H1 (cell line): ENCODE results near the gene NADSYN1. TPM values are rescaled to one million over a fixed set of nuclear protein-coding genes. Genes with fewer than 3 reads are reported as not detected.
A peak's percentile ranks its signal among the peaks of the same experiment; 100 is the strongest.

Source experiments
- CTCF ChIA-PET: fragments of 300-600 bp; sonication (Branson Sonifier 250); formaldehyde crosslinking; loops from one replicate; lab custom pipeline; 2021; ENCODE audit not compliant: partially characterized antibody; lab: Charles Lee
- POLR2A ChIA-PET: fragments of 300-600 bp; sonication (Branson Sonifier 250); formaldehyde crosslinking; loops from one replicate; lab custom pipeline; 2021; ENCODE audit warnings: inconsistent platforms; ENCODE audit not compliant: partially characterized antibody; lab: Charles Lee
- DNase-seq, 2 experiments: peaks; one replicate each; pipeline versions ENCODE4 v3.0.0 to v3.0.0-alpha.2; 2010 to 2022; ENCODE audit warnings: low spot score in 2 of 2, low read depth in 1 of 2, mixed read lengths in 1 of 2
- FAIRE-seq: peaks from 2 replicates; lab custom pipeline; 2011; peaks lifted over from hg19 to GRCh38; lab: Jason Lieb, UNC
- H2AFZ ChIP-seq: 2 replicates; pipeline ENCODE4 v1.8.1; 2012; ENCODE audit warnings: low read length, inconsistent platforms
- H2AK5ac ChIP-seq: 2 replicates; pipeline ENCODE4 v1.6.1; 2013; ENCODE audit warnings: low read depth, low read length
- H2BK120ac ChIP-seq: replicated peaks from 2 replicates; pipeline ENCODE3; 2013; ENCODE audit warnings: low read depth, low read length, inconsistent platforms
- H2BK12ac ChIP-seq: 2 replicates; pipeline ENCODE4 v1.6.1; 2013; ENCODE audit warnings: low read depth, low read length
- H2BK15ac ChIP-seq: 2 replicates; pipeline ENCODE4 v1.6.1; 2013; ENCODE audit warnings: low read length
- H2BK20ac ChIP-seq: 2 replicates; pipeline ENCODE4 v1.6.1; 2013; ENCODE audit warnings: low read length
- H2BK5ac ChIP-seq: 2 replicates; pipeline ENCODE4 v1.6.1; 2013; ENCODE audit warnings: low read depth, low read length
- H3K14ac ChIP-seq: 2 replicates; pipeline ENCODE4 v1.6.1; 2013; ENCODE audit warnings: inconsistent platforms; ENCODE audit not compliant: insufficient read length
- H3K18ac ChIP-seq: 2 replicates; pipeline ENCODE4 v1.6.1; 2013; ENCODE audit warnings: low read length; ENCODE audit errors: extremely low read depth
- H3K23ac ChIP-seq: 2 replicates; pipeline ENCODE4 v1.6.1; 2013; ENCODE audit warnings: inconsistent platforms; ENCODE audit not compliant: insufficient read length
- H3K23me2 ChIP-seq: 2 replicates; pipeline ENCODE4 v1.6.1; 2013; ENCODE audit warnings: low read depth, low read length
- H3K27ac ChIP-seq: 2 replicates; pipeline ENCODE4 v1.6.1; 2011; ENCODE audit warnings: low read depth, low read length, inconsistent platforms
- H3K27me3 ChIP-seq, 4 experiments: replicated peaks in 1 of 4; 1 replicate in 1 of 4; 2 replicates in 3 of 4; pipeline versions ENCODE4 v1.6.1 to v1.8.1; 2011 to 2013; ENCODE audit warnings: low read length in 3 of 4, mild to moderate bottlenecking in 3 of 4, inconsistent platforms in 2 of 4, mixed read lengths in 2 of 4, moderate library complexity in 1 of 4; ENCODE audit not compliant: control insufficient read depth in 3 of 4, insufficient read depth in 3 of 4; ENCODE audit errors: extremely low read depth in 1 of 4
- H3K36me3 ChIP-seq, 4 experiments: 2 replicates each; pipeline versions ENCODE4 v1.6.1 to v1.8.1; 2011 to 2013; ENCODE audit warnings: mild to moderate bottlenecking in 4 of 4, low read length in 3 of 4, moderate library complexity in 2 of 4, control low read depth in 1 of 4, inconsistent platforms in 1 of 4; ENCODE audit not compliant: insufficient read depth in 4 of 4, control insufficient read depth in 2 of 4
- H3K4ac ChIP-seq: replicated peaks from 2 replicates; pipeline ENCODE3; 2013; ENCODE audit warnings: low read length, low read depth, mixed read lengths, inconsistent platforms; ENCODE audit not compliant: insufficient read length
- H3K4me1 ChIP-seq, 4 experiments: replicated peaks in 1 of 4; 1 replicate in 1 of 4; 2 replicates in 3 of 4; pipeline versions ENCODE4 v1.6.1 to v1.8.1; 2011 to 2013; ENCODE audit warnings: low read length in 3 of 4, inconsistent platforms in 2 of 4, mixed read lengths in 1 of 4; ENCODE audit not compliant: insufficient read depth in 4 of 4, control insufficient read depth in 3 of 4
- H3K4me2 ChIP-seq, 2 experiments: 2 replicates each; pipeline versions ENCODE4 v1.6.1 to v1.8.1; 2011 to 2013; ENCODE audit warnings: low read depth in 2 of 2, low read length in 2 of 2, control low read depth in 1 of 2, inconsistent platforms in 1 of 2, mild to moderate bottlenecking in 1 of 2; ENCODE audit not compliant: insufficient read depth in 1 of 2
- H3K4me3 ChIP-seq, 4 experiments: fragments of 200-600, 300-600 bp in 1 of 4; sonication (generic), shearing (Covaris generic), sonication (Bioruptor Twin) in 1 of 4; 2 replicates each; pipeline versions ENCODE4 v1.5.1 to v1.8.1; 2011 to 2016; ENCODE audit warnings: low read length in 4 of 4, low read depth in 3 of 4, control low read depth in 2 of 4, inconsistent platforms in 2 of 4, mild to moderate bottlenecking in 2 of 4, mixed read lengths in 1 of 4, moderate library complexity in 1 of 4; ENCODE audit not compliant: insufficient read depth in 2 of 4; ENCODE audit errors: extremely low read depth in 1 of 4
- H3K56ac ChIP-seq: replicated peaks from 2 replicates; pipeline ENCODE3; 2013; ENCODE audit warnings: low read depth, mild to moderate bottlenecking, mixed read lengths, low read length, inconsistent platforms; ENCODE audit not compliant: insufficient read length
- H3K79me1 ChIP-seq: 2 replicates; pipeline ENCODE4 v1.6.1; 2013; ENCODE audit warnings: low read depth, low read length, control low read depth
- H3K79me2 ChIP-seq, 2 experiments: 2 replicates each; pipeline versions ENCODE4 v1.6.1 to v1.8.1; 2012 to 2013; ENCODE audit warnings: low read length in 2 of 2, mild to moderate bottlenecking in 2 of 2, inconsistent platforms in 1 of 2; ENCODE audit not compliant: insufficient read depth in 2 of 2, control insufficient read depth in 1 of 2
- H3K9ac ChIP-seq, 4 experiments: replicated peaks in 1 of 4; 1 replicate in 1 of 4; 2 replicates in 3 of 4; pipeline versions ENCODE4 v1.6.1 to v1.8.1; 2011 to 2013; ENCODE audit warnings: low read depth in 3 of 4, low read length in 3 of 4, control low read depth in 2 of 4, mild to moderate bottlenecking in 2 of 4, moderate library complexity in 2 of 4, inconsistent platforms in 1 of 4; ENCODE audit errors: extremely low read depth in 1 of 4
- H3K9me3 ChIP-seq, 2 experiments: 2 replicates each; pipeline versions ENCODE4 v1.6.1 to v1.8.1; 2012 to 2013; ENCODE audit warnings: mild to moderate bottlenecking in 2 of 2, moderate library complexity in 2 of 2, control low read depth in 1 of 2, inconsistent platforms in 1 of 2, low read depth in 1 of 2, low read length in 1 of 2, mixed read lengths in 1 of 2; ENCODE audit not compliant: insufficient read depth in 2 of 2
- H4K20me1 ChIP-seq, 2 experiments: replicated peaks in 1 of 2; 2 replicates each; pipeline versions ENCODE3 to v1.8.1; 2011 to 2013; ENCODE audit warnings: inconsistent platforms in 2 of 2, low read length in 2 of 2, mild to moderate bottlenecking in 1 of 2; ENCODE audit not compliant: insufficient read depth in 2 of 2, control insufficient read depth in 1 of 2
- H4K5ac ChIP-seq: 2 replicates; pipeline ENCODE4 v1.6.1; 2013; ENCODE audit warnings: low read length, low read depth, mixed read lengths, inconsistent platforms; ENCODE audit not compliant: insufficient read length
- H4K8ac ChIP-seq: 2 replicates; pipeline ENCODE4 v1.8.0; 2013; ENCODE audit warnings: mild to moderate bottlenecking, moderate library complexity, low read length, inconsistent platforms; ENCODE audit not compliant: insufficient read depth; ENCODE audit errors: extremely low read depth
- H4K91ac ChIP-seq: replicated peaks from 2 replicates; pipeline ENCODE3; 2013; ENCODE audit warnings: low read length, mixed read lengths, inconsistent platforms; ENCODE audit not compliant: insufficient read length
- CTBP2 ChIP-seq: IDR thresholded peaks from 2 replicates; pipeline ENCODE4 v1.7.0; 2011; ENCODE audit warnings: borderline replicate concordance, mild to moderate bottlenecking, moderate library complexity, mixed read lengths, low read length; ENCODE audit not compliant: insufficient read depth, insufficient read length
- E2F6 ChIP-seq: IDR thresholded peaks from 2 replicates; pipeline ENCODE4 v1.6.1; 2012; ENCODE audit warnings: inconsistent platforms
- MAX ChIP-seq: IDR thresholded peaks from 2 replicates; pipeline ENCODE4 v1.6.1; 2012; ENCODE audit warnings: inconsistent platforms
- PHF8 ChIP-seq: fragments of 200-600 bp; sonication (generic); conservative IDR thresholded peaks from 2 replicates; pipeline ENCODE4 v1.7.1; 2012; ENCODE audit warnings: low read depth, mild to moderate bottlenecking, inconsistent platforms, low read length, moderate library complexity
- SIN3A ChIP-seq, 2 experiments: IDR thresholded peaks in 1 of 2; conservative IDR thresholded peaks in 1 of 2; 2 replicates each; pipeline ENCODE4 v1.6.1; 2011 to 2012; ENCODE audit warnings: low read length in 2 of 2, improper control_type of control experiment in 1 of 2, low read depth in 1 of 2, mild to moderate bottlenecking in 1 of 2
- SP4 ChIP-seq: IDR thresholded peaks from 2 replicates; pipeline ENCODE4 v1.6.1; 2012; ENCODE audit warnings: low read length, inconsistent platforms
- TCF12 ChIP-seq: IDR thresholded peaks from 2 replicates; pipeline ENCODE4 v1.6.1; 2011; ENCODE audit warnings: low read depth, mild to moderate bottlenecking, low read length
- TEAD4 ChIP-seq: IDR thresholded peaks from 2 replicates; pipeline ENCODE4 v1.6.1; 2012; ENCODE audit warnings: low read depth, low read length, inconsistent platforms, mixed read lengths
- WGBS, 2 experiments: shearing (Covaris generic) in 1 of 2; methylation state at CpG; one replicate each; pipeline versions ENCODE4 v1.1.6 to v1.1.7; 2013 to 2015; ENCODE audit warnings: low lambda C conversion rate in 2 of 2, mixed read lengths in 2 of 2, inconsistent platforms in 1 of 2, low coverage in 1 of 2, missing lambda C conversion rate in 1 of 2; ENCODE audit not compliant: insufficient replicate concordance in 2 of 2, insufficient coverage in 1 of 2, insufficient read length in 1 of 2; ENCODE audit errors: extremely low coverage in 1 of 2, missing lambda C conversion rate in 1 of 2; 5-methylcytosine and 5-hydroxymethylcytosine counted together
- polyA plus RNA-seq, 7 experiments: library from polyadenylated mRNA; depleted of rRNA in 3 of 7; stranded (reverse) in 5 of 7; unstranded in 2 of 7; fragments of >200 nt in 5 of 7; fragments of 200-250 nt in 2 of 7; gene quantifications; 1 replicate in 5 of 7; 2 replicates in 1 of 7; 4 replicates in 1 of 7; pipeline versions ENCODE4 v1.2.1 to v1.2.3, GENCODE V29; 2011 to 2013; ENCODE audit warnings: missing spikeins in 2 of 7, mixed read lengths in 2 of 7
- total RNA-seq: library from RNA; stranded (reverse); fragmentation: NEBNext Ultra II Directional; extraction: Animal tissue kit (Norgen Biotek cat#: 25700); gene quantifications from 2 replicates; pipeline ENCODE4 v1.2.1, GENCODE V29; 2021

Gene NADSYN1
- total and polyA plus RNA-seq, 2 of the 8 experiments (the other 6 are each of a cell fraction or from before 2014, with no cell fraction given) = 38.3 to 38.6 TPM

GRCh38 chr11:71452199-71453036 is 585 bp upstream of the NADSYN1 start:
- H3K56ac ChIP-seq = no peak overlapping the region
- no peaks in the 10 kb centered on the region for H3K27me3 ChIP-seq
- 0 out of 2 replicates have a peak, but pooled peaks have one; percentile 42 for TF ChIP-seq TEAD4
- no peak for TF ChIP-seq PHF8
- TF ChIP-seq SIN3A (conservative IDR thresholded peaks at IDR 0.05 in 1 of 2, IDR thresholded peaks at IDR 0.05 in 1 of 2; ENCODE audit: low read depth in 1 of 2, low read length in 2 of 2) = 0 out of 4 replicates have a peak, but pooled peaks of 1 of the 2 experiments have one; percentile 42
- TF ChIP-seq MAX = peak; percentile 16; the same call in 1 of the 2 replicates
- no peak for TF ChIP-seq CTBP2
- no peak for TF ChIP-seq SP4
- no peak for TF ChIP-seq TCF12
- TF ChIP-seq E2F6 = peak; percentile 60
- peaks cover 19% of the 10 kb centered on the region for H3K23me2 ChIP-seq
- H3K36me3 ChIP-seq = peaks cover 0 to 16% (median 2%) of the 10 kb centered on the region in 4 experiments; a peak in 3 of 8 replicates
- no peak overlapping the region for H2BK5ac ChIP-seq
- no peak overlapping the region for H3K23ac ChIP-seq
- CTCF ChIA-PET = interaction anchor here (0.6 to 1.0 kb wide), 3 partner anchors 111 to 366 kb away, joined by 3 to 4 read pairs (median 4); no protein-coding TSS in a partner anchor
- peaks cover 0 to 11% of the 10 kb centered on the region in 2 experiments for H4K20me1 ChIP-seq
- no peak overlapping the region for H2BK20ac ChIP-seq
- H2AFZ ChIP-seq = 0 out of 2 replicates have a peak overlapping the region, but pooled peaks have one; percentile 6
- no peak overlapping the region for H3K4ac ChIP-seq
- peak overlapping the region in 3 of 4 experiments; percentile 2 to 13 (median 5); a peak in 3 of 7 replicates for H3K9ac ChIP-seq
- peak overlapping the region; percentile 38; the same call in 1 of the 2 replicates for H3K18ac ChIP-seq
- H3K27ac ChIP-seq = no peak overlapping the region
- peaks cover 8% of the 10 kb centered on the region for H3K79me1 ChIP-seq
- H3K4me3 ChIP-seq = peak overlapping the region; percentile 56 to 99 (median 78)
- H3K79me2 ChIP-seq = peaks cover 0 to 32% of the 10 kb centered on the region in 2 experiments; a peak in 2 of 4 replicates
- H3K4me1 ChIP-seq = peaks cover 3 to 10% (median 7%) of the 10 kb centered on the region in 4 experiments; a peak in 6 of 7 replicates
- H2AK5ac ChIP-seq = no peak overlapping the region
- DNase-seq (no peak), FAIRE-seq (no peak)
- no peaks in the 10 kb centered on the region for H3K9me3 ChIP-seq
- POLR2A ChIA-PET = interaction anchor here (0.8 to 1.6 kb wide), 5 partner anchors 11 to 204 kb away, joined by 3 to 5 read pairs (median 3); partner anchors contain the start of gene KRTAP5-10
- no peak overlapping the region; the same call in 1 of the 2 replicates for H4K8ac ChIP-seq
- H4K5ac ChIP-seq = peak overlapping the region; percentile 15
- H4K91ac ChIP-seq = no peak overlapping the region
- H2BK15ac ChIP-seq = no peak overlapping the region
- no peak overlapping the region for H2BK12ac ChIP-seq
- H3K4me2 ChIP-seq = peak overlapping the region; percentile 73 to 97
- H3K14ac ChIP-seq = no peak overlapping the region
- WGBS, 2 experiments = 18% methylated on average over 34 of the region's 40 CpGs; no CpG with 5 or more reads in 1 of the 2 experiments
- H2BK120ac ChIP-seq = peak overlapping the region; percentile 19
